Limb (tissue), 2 donors: Measurements from ENCODE around the gene NRF1.
"Not testable (repeated sequence)": the region's sequence is repeated elsewhere in the genome, so short reads cannot be mapped to it uniquely, and the experiment has no call there.

ENCODE experiments used
- DNase-seq, 2 donors: peaks; one replicate each; pipeline ENCODE4 v3.0.0-alpha.2; 2016; ENCODE audit errors: extremely low spot score in 2 of 2

NRF1 gene

GRCh38 chr7:129781928-129782817 is 170.7 kb downstream of the NRF1 start:
- DNase-seq, result no peak

GRCh38 chr7:129782818-129783583 is 171.5 kb downstream of the NRF1 start:
- no peak for DNase-seq

GRCh38 chr7:129783584-129783919 is 172.0 kb downstream of the NRF1 start:
- no peak for DNase-seq

DNA sequence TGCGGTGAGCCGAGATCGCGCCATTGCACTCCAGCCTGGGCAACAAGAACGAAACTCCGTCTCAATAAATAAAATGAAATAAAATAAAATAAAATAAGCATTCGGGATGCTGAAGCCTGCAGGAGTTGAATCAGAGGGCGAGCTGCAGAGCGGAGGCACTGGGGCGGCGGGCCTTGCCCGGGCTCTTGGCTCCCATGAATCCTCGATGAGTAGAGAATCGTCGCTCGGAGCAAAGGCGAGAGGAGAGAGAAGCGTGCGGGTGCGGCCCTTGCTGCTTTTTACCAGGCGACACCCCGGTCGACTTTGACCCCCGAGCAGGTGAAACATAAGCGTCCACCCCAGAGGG is 172.9 kb downstream of the NRF1 start:
- DNase-seq, result no peak

GRCh38 chr7:129784783-129785684 is 173.5 kb downstream of the NRF1 start:
- no peak for DNase-seq

DNA sequence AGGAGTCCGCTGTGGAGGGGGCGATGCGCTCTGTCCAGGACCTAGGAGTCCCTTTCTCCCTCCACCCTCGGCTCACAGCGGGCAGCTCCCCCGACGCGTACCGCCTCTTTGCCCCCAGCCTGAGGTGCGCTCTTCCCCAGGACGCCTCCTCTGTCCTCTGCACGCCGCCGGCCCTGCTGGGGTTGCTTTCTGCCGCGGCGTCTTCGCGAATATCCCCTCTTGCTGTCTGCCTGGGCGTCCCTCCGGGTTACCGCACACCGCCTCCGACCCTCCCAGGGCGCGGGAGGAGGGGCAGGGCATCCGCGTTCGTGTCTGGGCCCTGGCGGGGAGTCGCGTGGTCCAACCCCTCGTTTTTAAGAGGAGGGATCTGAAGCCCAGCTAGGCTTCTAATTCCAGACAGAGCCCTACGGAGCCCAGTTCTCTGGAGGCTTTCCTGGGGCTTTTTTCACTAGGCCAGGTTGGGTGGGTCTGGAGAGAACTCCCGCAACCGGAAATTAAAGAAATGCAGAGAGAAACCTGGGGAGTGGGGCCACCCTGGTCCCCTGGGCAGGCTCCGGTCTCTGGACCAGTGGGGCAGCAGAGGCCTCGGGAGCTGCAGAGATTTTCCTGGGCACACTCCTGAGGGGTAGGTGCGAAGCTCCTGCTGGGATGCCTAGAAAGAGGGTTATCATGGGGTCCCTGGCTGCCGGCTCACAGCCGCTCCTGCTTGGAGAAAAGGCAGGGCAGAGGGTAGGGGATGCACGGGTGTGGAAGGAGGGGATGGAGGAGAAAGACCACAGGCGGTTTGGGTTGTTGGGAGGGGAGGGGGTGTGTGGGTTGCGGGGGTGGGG is 174.4 kb downstream of the NRF1 start:
- no peak for DNase-seq

- no peak for DNase-seq
Observed at GRCh38 chr7:129786825-129787563, 175.5 kb downstream of the NRF1 start.

DNA sequence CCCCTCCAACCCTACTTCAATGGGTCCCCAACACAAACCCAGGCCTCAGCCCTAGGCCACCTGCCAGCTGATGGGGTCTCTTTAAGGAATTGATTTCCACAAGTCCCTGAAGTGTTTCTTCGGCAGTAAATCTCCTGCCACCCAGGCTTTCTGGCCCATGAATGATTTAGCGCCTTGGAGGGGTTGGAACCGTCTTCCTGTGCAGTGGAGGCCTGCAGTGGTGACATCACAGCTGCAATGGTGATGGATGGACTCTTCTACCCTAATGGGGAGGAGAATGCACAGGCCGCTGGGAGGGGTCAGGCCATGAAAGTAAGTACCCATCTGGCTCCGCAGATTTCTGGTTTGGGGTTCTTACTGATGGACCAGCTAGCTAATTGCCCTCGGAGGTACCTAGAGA is 177.5 kb downstream of the NRF1 start:
- no peak for DNase-seq

GRCh38 chr7:129789652-129790051 is 178.1 kb downstream of the NRF1 start:
- no peak for DNase-seq

DNA sequence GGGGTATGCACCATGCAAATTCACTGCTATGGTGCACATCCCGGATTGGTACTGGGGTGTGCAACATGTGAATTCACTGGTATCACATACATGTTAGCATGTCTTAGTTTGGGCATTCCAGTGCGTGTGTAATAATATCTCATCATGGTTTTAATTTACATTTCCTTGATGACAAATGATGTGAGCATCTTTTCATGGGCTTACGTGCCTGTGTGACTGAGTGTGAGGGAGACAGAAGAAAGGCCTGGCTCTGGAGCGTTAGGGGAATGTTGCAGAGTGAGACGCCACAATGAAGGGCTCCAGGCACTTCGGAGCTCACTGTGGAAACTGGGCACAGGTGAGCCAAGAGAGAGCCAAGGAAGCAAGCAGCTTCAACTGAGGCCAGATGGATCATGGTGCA is 178.6 kb downstream of the NRF1 start:
- DNase-seq, result no peak

- no peak for DNase-seq
Observed at GRCh38 chr7:129792721-129793120, 181.2 kb downstream of the NRF1 start.

DNA sequence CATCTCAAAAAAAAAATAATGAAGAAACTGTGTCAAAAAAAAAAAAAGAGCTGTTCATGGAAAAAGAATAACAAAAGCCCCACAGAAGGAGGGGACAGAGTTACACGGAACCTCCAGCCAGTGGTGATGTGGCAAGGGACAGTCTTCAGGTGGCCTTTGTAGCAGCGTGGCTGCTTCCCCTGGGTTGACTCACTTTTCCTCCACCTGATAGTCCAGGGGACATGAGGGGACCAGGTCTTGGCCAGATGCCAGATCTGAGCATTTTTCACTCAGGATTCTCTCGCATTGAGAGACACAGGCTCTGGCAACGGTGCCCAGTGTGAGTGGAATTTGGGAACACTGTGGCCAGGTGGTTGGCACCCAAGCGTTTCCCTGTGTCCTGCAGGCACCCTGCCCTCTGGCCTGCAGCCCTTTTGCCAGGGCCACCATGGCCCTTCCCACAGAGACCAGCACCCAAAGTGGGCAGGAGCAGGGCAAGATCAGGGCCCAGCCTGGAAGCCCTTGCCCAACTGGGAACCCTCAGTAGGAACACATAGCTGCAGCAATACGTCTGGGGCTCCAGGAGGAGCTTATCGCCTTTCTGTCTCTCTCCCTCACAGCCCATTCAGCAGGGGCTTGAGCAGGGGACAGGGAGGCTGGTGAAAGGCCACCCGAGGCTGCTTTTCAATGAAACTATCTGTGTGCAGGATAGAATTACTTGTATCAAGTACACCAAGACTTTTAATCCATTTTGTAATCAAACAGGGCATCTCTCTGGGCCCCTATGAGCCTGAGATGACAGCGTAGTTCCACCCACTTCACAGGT is 182.2 kb downstream of the NRF1 start:
- DNase-seq, result no peak

GRCh38 chr7:129794461-129794860 is 182.9 kb downstream of the NRF1 start:
- DNase-seq, result not testable (repeated sequence)

GRCh38 chr7:129796186-129796775 is 184.8 kb downstream of the NRF1 start:
- no peak for DNase-seq

GRCh38 chr7:129797214-129797789 is 185.8 kb downstream of the NRF1 start:
- DNase-seq, result no peak

GRCh38 chr7:129798616-129799349 is 187.3 kb downstream of the NRF1 start:
- no peak for DNase-seq

GRCh38 chr7:129799350-129799955 is 187.9 kb downstream of the NRF1 start:
- no peak for DNase-seq

DNA sequence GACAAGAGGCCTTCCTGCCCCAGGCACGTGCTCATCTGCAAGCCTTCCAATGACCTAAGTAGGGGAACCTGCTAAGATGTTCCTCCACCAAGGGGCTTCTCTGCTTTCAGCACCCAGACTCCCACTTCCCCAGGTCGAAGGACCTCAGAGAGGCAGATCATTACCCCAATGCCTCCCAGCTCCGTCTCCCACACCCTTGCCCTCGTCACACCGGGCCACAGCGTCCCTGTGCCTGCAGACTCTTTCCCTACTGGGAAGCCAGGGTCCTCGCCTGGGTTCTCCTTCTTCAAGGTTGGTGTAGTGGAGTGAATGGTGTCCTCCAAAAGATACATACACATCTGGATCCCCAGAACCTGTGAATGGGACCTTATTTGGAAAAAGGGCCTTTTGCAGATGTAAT is 189.4 kb downstream of the NRF1 start:
- DNase-seq, result no peak
